HCT116 (cell line): ENCODE measurements around the gene TFCP2. TPM values are rescaled to one million over a fixed set of nuclear protein-coding genes. Genes with fewer than 3 reads are reported as not detected.

ENCODE experiments used
- ATAC-seq: fragments of 200-7000 bp; cut with Tn5 transposase; 2 replicates; pipeline ENCODE4 v1.9.1; 2020; ENCODE audit warnings: mild to moderate bottlenecking, moderate library complexity
- BruUV-seq: library from RNA; stranded (reverse); fragments of 400-500 nt; replicated peaks from 2 replicates; lab custom pipeline; 2021; lab: Mats Ljungman, UMichigan
- CTCF ChIA-PET: fragments of 300-600 bp; sonication (Branson Sonifier 250); formaldehyde crosslinking; loops from one replicate; lab custom pipeline; 2021; ENCODE audit warnings: antibody characterized with exemption; lab: Charles Lee
- POLR2A ChIA-PET: fragments of 300-600, 350-600 bp; sonication (Branson Sonifier 250); formaldehyde crosslinking; loops from one replicate; lab custom pipeline; 2021; ENCODE audit warnings: antibody characterized with exemption; lab: Charles Lee
- RAD21 ChIA-PET, 2 experiments: fragments of 300-600 bp; sonication (Branson Sonifier 250); formaldehyde crosslinking; loops; one replicate each; lab custom pipeline; 2023; ENCODE audit warnings: low total read pairs in 2 of 2; ENCODE audit not compliant: uncharacterized antibody in 2 of 2, unreplicated experiment in 2 of 2, low non-redundant PET in 1 of 2; lab: Charles Lee
- DNase-seq: peaks from one replicate; pipeline ENCODE4 v3.0.0-alpha.2; 2010; ENCODE audit warnings: low read depth, low spot score
- H2AFZ ChIP-seq: fragments of 200-600 bp; shearing (Covaris generic), sonication (generic); 2 replicates; pipeline ENCODE4 v1.6.1; 2017; ENCODE audit warnings: low read depth, mixed run types, mixed read lengths, antibody characterized with exemption, low read length; ENCODE audit not compliant: poor library complexity, severe bottlenecking
- H3K27ac ChIP-seq: 2 replicates; pipeline ENCODE4 v1.5.1; 2012; ENCODE audit warnings: low read depth, low read length
- H3K27me3 ChIP-seq: fragments of 200-600 bp; sonication (generic); 2 replicates; pipeline ENCODE4 v1.6.1; 2016; ENCODE audit warnings: mixed run types, low read length, mixed read lengths; ENCODE audit not compliant: insufficient read depth
- H3K36me3 ChIP-seq, 2 experiments: fragments of 200-500 bp in 1 of 2; fragments of 200-600 bp in 1 of 2; sonication (Bioruptor generic) in 1 of 2; sonication (generic) in 1 of 2; 2 replicates each; pipeline versions ENCODE4 v1.5.1 to v1.6.1; 2014 to 2016; ENCODE audit warnings: low read length in 2 of 2, inconsistent platforms in 1 of 2, mixed read lengths in 1 of 2, mixed run types in 1 of 2; ENCODE audit not compliant: insufficient read depth in 2 of 2, control insufficient read depth in 1 of 2
- H3K4me1 ChIP-seq, 2 experiments: fragments of 200-600 bp in 1 of 2; sonication (generic) in 1 of 2; 2 replicates each; pipeline versions ENCODE4 v1.5.1 to v1.6.1; 2012 to 2017; ENCODE audit warnings: low read length in 2 of 2, inconsistent platforms in 1 of 2, mild to moderate bottlenecking in 1 of 2, mixed read lengths in 1 of 2, mixed run types in 1 of 2, moderate library complexity in 1 of 2; ENCODE audit not compliant: insufficient read depth in 2 of 2, control insufficient read depth in 1 of 2
- H3K4me2 ChIP-seq: fragments of 200-600 bp; sonication (generic); 2 replicates; pipeline ENCODE4 v1.6.1; 2017; ENCODE audit warnings: mixed run types, low read length, mixed read lengths
- H3K4me3 ChIP-seq, 2 experiments: fragments of 200-600 bp in 1 of 2; sonication (generic) in 1 of 2; replicated peaks in 1 of 2; 2 replicates each; pipeline ENCODE4 v1.5.1; 2011 to 2016; ENCODE audit warnings: low read length in 2 of 2, control low read depth in 1 of 2, low read depth in 1 of 2, mild to moderate bottlenecking in 1 of 2, mixed read lengths in 1 of 2, mixed run types in 1 of 2
- H3K79me2 ChIP-seq: fragments of 200-600 bp; sonication (generic); 2 replicates; pipeline ENCODE4 v1.6.1; 2017; ENCODE audit warnings: mild to moderate bottlenecking, mixed run types, low read length, moderate library complexity, mixed read lengths; ENCODE audit not compliant: insufficient read depth
- H3K9ac ChIP-seq: fragments of 200-600 bp; sonication (generic); 2 replicates; pipeline ENCODE4 v1.6.1; 2016; ENCODE audit warnings: low read length, mixed read lengths
- H3K9me2 ChIP-seq: fragments of 200-600 bp; sonication (generic), shearing (Covaris generic); 2 replicates; pipeline ENCODE4 v1.6.1; 2017; ENCODE audit warnings: mixed run types, mild to moderate bottlenecking, moderate library complexity; ENCODE audit not compliant: insufficient read depth
- H3K9me3 ChIP-seq, 2 experiments: fragments of 200-500 bp in 1 of 2; fragments of 200-600 bp in 1 of 2; sonication (Bioruptor generic) in 1 of 2; sonication (generic) in 1 of 2; 2 replicates each; pipeline ENCODE4 v1.6.1; 2014 to 2017; ENCODE audit warnings: low read length in 2 of 2, mixed read lengths in 2 of 2, inconsistent platforms in 1 of 2, low read depth in 1 of 2, mild to moderate bottlenecking in 1 of 2, mixed run types in 1 of 2, moderate library complexity in 1 of 2; ENCODE audit not compliant: control insufficient read depth in 1 of 2, insufficient read depth in 1 of 2
- H4K20me1 ChIP-seq: fragments of 200-600 bp; sonication (generic), shearing (Covaris generic); 2 replicates; pipeline ENCODE4 v1.6.1; 2017; ENCODE audit warnings: mixed run types, mild to moderate bottlenecking, moderate library complexity; ENCODE audit not compliant: insufficient read depth
- CBX3 ChIP-seq: IDR thresholded peaks from 2 replicates; pipeline ENCODE4 v1.6.1; 2012; ENCODE audit warnings: low read depth
- CEBPB ChIP-seq: IDR thresholded peaks from 2 replicates; pipeline ENCODE4 v1.6.1; 2012; ENCODE audit warnings: low read depth
- EZH2 ChIP-seq: fragments of 200-600 bp; sonication (generic); IDR thresholded peaks from 2 replicates; pipeline ENCODE4 v1.6.1; 2017; ENCODE audit warnings: antibody characterized with exemption, mixed run types
- EZH2phosphoT487 ChIP-seq: fragments of 200-600 bp; IDR thresholded peaks from 2 replicates; pipeline ENCODE4 v1.6.1; 2018; ENCODE audit warnings: antibody characterized with exemption, borderline replicate concordance
- FOSL1 ChIP-seq: IDR thresholded peaks from 2 replicates; pipeline ENCODE4 v1.6.1; 2012; ENCODE audit warnings: low read depth
- JUND ChIP-seq: IDR thresholded peaks from 2 replicates; pipeline ENCODE4 v1.6.1; 2012
- POLR2A ChIP-seq: IDR thresholded peaks from 2 replicates; pipeline ENCODE4 v1.7.0; 2011; ENCODE audit warnings: borderline replicate concordance; ENCODE audit not compliant: insufficient read depth, insufficient read length; ENCODE audit errors: extremely low read depth
- POLR2AphosphoS5 ChIP-seq: IDR thresholded peaks from 2 replicates; pipeline ENCODE4 v1.6.1; 2011; ENCODE audit warnings: mild to moderate bottlenecking, low read depth, low read length, moderate library complexity
- SIN3A ChIP-seq: IDR thresholded peaks from 2 replicates; pipeline ENCODE4 v1.6.1; 2012; ENCODE audit warnings: low read depth
- SP1 ChIP-seq: IDR thresholded peaks from 2 replicates; pipeline ENCODE4 v1.6.1; 2012; ENCODE audit warnings: low read depth
- SRF ChIP-seq: IDR thresholded peaks from 2 replicates; pipeline ENCODE4 v1.6.1; 2012; ENCODE audit warnings: low read depth
- TCF7L2 ChIP-seq: IDR thresholded peaks from 2 replicates; pipeline ENCODE4 v1.7.0; 2011; ENCODE audit warnings: borderline replicate concordance, inconsistent platforms; ENCODE audit not compliant: insufficient read depth, insufficient read length; ENCODE audit errors: extremely low read depth
- YY1 ChIP-seq: IDR thresholded peaks from 2 replicates; pipeline ENCODE4 v1.6.1; 2011; ENCODE audit warnings: low read length, low read depth, moderate library complexity, mild to moderate bottlenecking; ENCODE audit not compliant: insufficient replicate concordance; ENCODE audit errors: extremely low read depth
- intact Hi-C: fragments of 100-400 bp; cut with micrococcal nuclease; formaldehyde crosslinking; loops from 2 replicates; pipeline ENCODE4 v1.10.0; 2022
- total RNA-seq: library from RNA; stranded (reverse); gene quantifications from one replicate; pipeline ENCODE4 v1.2.1, GENCODE V29; 2021; ENCODE audit not compliant: unreplicated experiment
- TF ChIP-seq, protein P1 (sequence below): IDR thresholded peaks from 2 replicates; pipeline ENCODE4 v1.6.1; 2012; ENCODE audit warnings: low read depth
- TF ChIP-seq, protein P2 (sequence below): IDR thresholded peaks from 2 replicates; pipeline ENCODE4 v1.6.1; 2012

TFCP2 gene
- total RNA-seq, 1 experiment from 2014 or later, result 31.6 TPM

DNA sequence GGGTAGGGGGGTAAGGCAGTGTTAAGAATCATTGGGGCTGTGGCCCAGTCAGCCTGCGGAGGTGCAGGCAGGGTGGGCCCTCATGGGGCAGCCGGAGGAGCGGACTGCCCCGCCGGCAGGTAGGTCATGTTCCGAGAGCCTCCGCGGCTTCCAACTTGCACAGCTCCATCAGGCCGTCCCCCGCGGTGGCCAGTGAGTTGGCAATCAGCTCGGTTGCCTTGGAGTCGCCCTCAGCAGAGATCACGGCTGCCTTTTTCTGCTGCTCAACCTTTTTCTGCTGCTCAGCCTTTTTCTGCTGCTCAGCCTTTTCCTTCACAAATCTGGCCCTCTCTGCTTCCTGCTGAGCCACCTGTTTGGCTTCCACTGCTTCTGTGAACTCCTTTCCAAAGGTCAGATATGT lies 48.4 kb downstream of the TFCP2 start (continued):
- TF ChIP-seq, protein P1, sequence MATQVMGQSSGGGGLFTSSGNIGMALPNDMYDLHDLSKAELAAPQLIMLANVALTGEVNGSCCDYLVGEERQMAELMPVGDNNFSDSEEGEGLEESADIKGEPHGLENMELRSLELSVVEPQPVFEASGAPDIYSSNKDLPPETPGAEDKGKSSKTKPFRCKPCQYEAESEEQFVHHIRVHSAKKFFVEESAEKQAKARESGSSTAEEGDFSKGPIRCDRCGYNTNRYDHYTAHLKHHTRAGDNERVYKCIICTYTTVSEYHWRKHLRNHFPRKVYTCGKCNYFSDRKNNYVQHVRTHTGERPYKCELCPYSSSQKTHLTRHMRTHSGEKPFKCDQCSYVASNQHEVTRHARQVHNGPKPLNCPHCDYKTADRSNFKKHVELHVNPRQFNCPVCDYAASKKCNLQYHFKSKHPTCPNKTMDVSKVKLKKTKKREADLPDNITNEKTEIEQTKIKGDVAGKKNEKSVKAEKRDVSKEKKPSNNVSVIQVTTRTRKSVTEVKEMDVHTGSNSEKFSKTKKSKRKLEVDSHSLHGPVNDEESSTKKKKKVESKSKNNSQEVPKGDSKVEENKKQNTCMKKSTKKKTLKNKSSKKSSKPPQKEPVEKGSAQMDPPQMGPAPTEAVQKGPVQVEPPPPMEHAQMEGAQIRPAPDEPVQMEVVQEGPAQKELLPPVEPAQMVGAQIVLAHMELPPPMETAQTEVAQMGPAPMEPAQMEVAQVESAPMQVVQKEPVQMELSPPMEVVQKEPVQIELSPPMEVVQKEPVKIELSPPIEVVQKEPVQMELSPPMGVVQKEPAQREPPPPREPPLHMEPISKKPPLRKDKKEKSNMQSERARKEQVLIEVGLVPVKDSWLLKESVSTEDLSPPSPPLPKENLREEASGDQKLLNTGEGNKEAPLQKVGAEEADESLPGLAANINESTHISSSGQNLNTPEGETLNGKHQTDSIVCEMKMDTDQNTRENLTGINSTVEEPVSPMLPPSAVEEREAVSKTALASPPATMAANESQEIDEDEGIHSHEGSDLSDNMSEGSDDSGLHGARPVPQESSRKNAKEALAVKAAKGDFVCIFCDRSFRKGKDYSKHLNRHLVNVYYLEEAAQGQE, result no peak
- TF ChIP-seq FOSL1 (no peak), CEBPB (no peak)

DNA sequence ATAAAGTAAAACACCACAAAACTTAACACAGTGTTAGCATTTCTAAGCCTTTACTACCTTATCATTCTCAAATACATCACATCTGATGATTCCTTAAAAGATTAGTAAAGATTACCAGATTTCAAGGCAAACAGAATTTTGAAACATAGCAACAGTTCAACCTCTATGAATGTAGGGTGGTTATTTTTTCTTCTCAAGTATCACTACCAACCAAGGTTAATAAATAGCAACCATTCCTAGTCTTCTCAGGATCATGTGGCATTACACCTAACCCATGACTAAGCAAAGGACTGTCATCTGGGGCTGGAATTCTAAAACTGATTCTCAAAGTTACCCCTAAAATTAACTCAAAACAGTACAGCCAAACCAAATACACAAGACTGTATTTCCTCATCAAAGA lies 50.1 kb downstream of the TFCP2 start:
- Histone ChIP-seq H2AFZ (no peak overlapping the region), H3K9me3 (no peaks in the 10 kb centered on the region), H3K4me3 (no peak overlapping the region), H3K4me2 (peak overlapping the region; percentile 18; the same call in 1 of the 2 replicates), H3K79me2 (0 out of 2 replicates have a peak, but pooled peaks cover 6% of the 10 kb centered on the region), H3K36me3 (peaks cover 0 to 7% of the 10 kb centered on the region in 2 experiments; a peak in 1 of 4 replicates), H3K27ac (no peak overlapping the region), H3K9ac (no peak overlapping the region), H3K27me3 (no peaks in the 10 kb centered on the region), H3K9me2 (no peaks in the 10 kb centered on the region), H4K20me1 (no peaks in the 10 kb centered on the region), H3K4me1 (peaks cover 18 to 48% of the 10 kb centered on the region in 2 experiments; a peak in 3 of 4 replicates)
- no TSS peak for BruUV-seq
- TF ChIP-seq POLR2A (no peak), SRF (no peak), POLR2AphosphoS5 (no peak), JUND (no peak), FOSL1 (no peak), SP1 (no peak), TCF7L2 (no peak), YY1 (no peak), CEBPB (no peak), SIN3A (no peak), EZH2 (no peak), CBX3 (no peak), EZH2phosphoT487 (no peak)
- TF ChIP-seq, protein P2, sequence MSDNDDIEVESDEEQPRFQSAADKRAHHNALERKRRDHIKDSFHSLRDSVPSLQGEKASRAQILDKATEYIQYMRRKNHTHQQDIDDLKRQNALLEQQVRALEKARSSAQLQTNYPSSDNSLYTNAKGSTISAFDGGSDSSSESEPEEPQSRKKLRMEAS, result no peak
- TF ChIP-seq, protein P1, result no peak
- ChIA-PET POLR2A (no interaction called here), CTCF (no interaction called here), RAD21 (no interaction called here)
- intact Hi-C loops, result no loop called here
- ATAC-seq (no peak), DNase-seq (no peak)
